Endothelial cell of umbilical vein (primary cell): ENCODE data around the gene WNT11. TPM values are rescaled to one million over a fixed set of nuclear protein-coding genes. Genes with fewer than 3 reads are reported as not detected.

ENCODE experiments used
- BruUV-seq: library from RNA; stranded (reverse); fragments of 400-500 nt; replicated peaks from 2 replicates; lab custom pipeline; 2021; lab: Mats Ljungman, UMichigan
- CTCF ChIA-PET: fragments of 300-600, 350-600 bp; sonication (Branson Sonifier 250); formaldehyde crosslinking; loops from one replicate; lab custom pipeline; 2021; ENCODE audit warnings: antibody characterized with exemption, inconsistent platforms; lab: Charles Lee
- POLR2A ChIA-PET: fragments of 300-600, 350-600 bp; sonication (Branson Sonifier 250); formaldehyde crosslinking; loops from one replicate; lab custom pipeline; 2021; ENCODE audit warnings: antibody characterized with exemption, inconsistent platforms; lab: Charles Lee
- DNase-seq: peaks from one replicate; pipeline ENCODE4 v3.0.0-alpha.2; 2011; ENCODE audit warnings: low read depth, low spot score
- FAIRE-seq: peaks from 2 replicates; lab custom pipeline; 2011; peaks lifted over from hg19 to GRCh38; lab: Jason Lieb, UNC
- H2AFZ ChIP-seq: 2 replicates; pipeline ENCODE4 v1.6.0; 2012; ENCODE audit warnings: low read depth, low read length, control low read depth, inconsistent platforms
- H3K27ac ChIP-seq: 2 replicates; pipeline ENCODE4 v1.5.1; 2011; ENCODE audit warnings: low read depth, mild to moderate bottlenecking, control low read depth, low read length, moderate library complexity; ENCODE audit not compliant: insufficient read depth
- H3K27me3 ChIP-seq, 2 experiments: 2 replicates each; pipeline versions ENCODE4 v1.6.0 to v1.6.1; 2011; ENCODE audit warnings: low read length in 2 of 2, mixed read lengths in 1 of 2; ENCODE audit not compliant: control insufficient read depth in 2 of 2, insufficient read depth in 2 of 2
- H3K36me3 ChIP-seq, 2 experiments: 2 replicates in 1 of 2; 3 replicates in 1 of 2; pipeline ENCODE4 v1.5.1; 2011; ENCODE audit warnings: low read length in 2 of 2, mild to moderate bottlenecking in 1 of 2, moderate library complexity in 1 of 2; ENCODE audit not compliant: control insufficient read depth in 2 of 2, insufficient read depth in 2 of 2; ENCODE audit errors: extremely low read depth in 1 of 2
- H3K4me1 ChIP-seq: 3 replicates; pipeline ENCODE4 v1.5.1; 2011; ENCODE audit warnings: mild to moderate bottlenecking, low read length; ENCODE audit not compliant: control insufficient read depth, insufficient read depth; ENCODE audit errors: extremely low read depth
- H3K4me2 ChIP-seq: 2 replicates; pipeline ENCODE4 v1.6.1; 2011; ENCODE audit warnings: low read length, control low read depth, mixed read lengths; ENCODE audit not compliant: insufficient read depth
- H3K4me3 ChIP-seq, 3 experiments: fragments of 200-600 bp in 1 of 3; sonication (generic), shearing (Covaris generic) in 1 of 3; replicated peaks in 1 of 3; 2 replicates each; pipeline ENCODE4 v1.5.1; 2011 to 2016; ENCODE audit warnings: control low read depth in 3 of 3, low read length in 3 of 3, mild to moderate bottlenecking in 2 of 3, inconsistent platforms in 1 of 3, low read depth in 1 of 3, moderate library complexity in 1 of 3; ENCODE audit not compliant: insufficient read depth in 1 of 3
- H3K79me2 ChIP-seq: 2 replicates; pipeline ENCODE4 v1.6.0; 2012; ENCODE audit warnings: low read length, inconsistent platforms; ENCODE audit not compliant: control insufficient read depth, insufficient read depth
- H3K9ac ChIP-seq: replicated peaks from 2 replicates; pipeline ENCODE3; 2011; ENCODE audit warnings: low read length, control low read depth; ENCODE audit not compliant: insufficient read depth; ENCODE audit errors: extremely low read depth
- H3K9me1 ChIP-seq: replicated peaks from 3 replicates; pipeline ENCODE4 v1.6.0; 2011; ENCODE audit warnings: mild to moderate bottlenecking, low read length; ENCODE audit not compliant: control insufficient read depth, insufficient read depth; ENCODE audit errors: extremely low read depth
- H3K9me3 ChIP-seq: replicated peaks from 2 replicates; pipeline ENCODE4 v1.5.1; 2012; ENCODE audit warnings: low read length, inconsistent platforms; ENCODE audit not compliant: control insufficient read depth, insufficient read depth
- H4K20me1 ChIP-seq: replicated peaks from 2 replicates; pipeline ENCODE3; 2011; ENCODE audit warnings: mild to moderate bottlenecking, low read length; ENCODE audit not compliant: control insufficient read depth, insufficient read depth; ENCODE audit errors: extremely low read depth
- CTCF ChIP-seq, 2 donors: IDR thresholded peaks; 1 replicate in 1 of 2; 2 replicates in 1 of 2; pipeline ENCODE4 v1.5.1; 2011; ENCODE audit warnings: low read length in 2 of 2, mild to moderate bottlenecking in 2 of 2, moderate library complexity in 2 of 2, control low read depth in 1 of 2, inconsistent platforms in 1 of 2, low read depth in 1 of 2; ENCODE audit not compliant: insufficient read depth in 1 of 2; ENCODE audit errors: extremely low read depth in 1 of 2
- EZH2 ChIP-seq: IDR thresholded peaks from 2 replicates; pipeline ENCODE4 v1.6.1; 2012; ENCODE audit warnings: borderline replicate concordance, low read depth, mild to moderate bottlenecking, moderate library complexity, low read length, inconsistent platforms; ENCODE audit not compliant: severe bottlenecking
- FOS ChIP-seq: IDR thresholded peaks from 2 replicates; pipeline ENCODE4 v1.6.1; 2011; ENCODE audit warnings: mild to moderate bottlenecking, low read length, moderate library complexity, borderline replicate concordance; ENCODE audit not compliant: insufficient read depth
- GATA2 ChIP-seq: IDR thresholded peaks from 2 replicates; pipeline ENCODE4 v1.7.0; 2011; ENCODE audit warnings: low read depth, mild to moderate bottlenecking, moderate library complexity, mixed read lengths, low read length; ENCODE audit not compliant: insufficient read length, insufficient read depth
- JUN ChIP-seq: IDR thresholded peaks from 2 replicates; pipeline ENCODE4 v1.6.1; 2011; ENCODE audit warnings: borderline replicate concordance, low read depth; ENCODE audit not compliant: insufficient read length, insufficient read depth
- MAX ChIP-seq: IDR thresholded peaks from 2 replicates; pipeline ENCODE4 v1.6.1; 2011; ENCODE audit not compliant: insufficient read depth, insufficient read length
- MYC ChIP-seq: IDR thresholded peaks from one replicate; pipeline ENCODE4 v1.6.1; 2011; ENCODE audit warnings: mild to moderate bottlenecking, low read depth, low read length
- POLR2A ChIP-seq: IDR thresholded peaks from 2 replicates; pipeline ENCODE4 v1.6.1; 2012; ENCODE audit warnings: low read depth, mild to moderate bottlenecking, control low read depth, low read length
- POLR2AphosphoS5 ChIP-seq: IDR thresholded peaks from 2 replicates; pipeline ENCODE4 v1.6.1; 2012; ENCODE audit warnings: low read depth, mild to moderate bottlenecking, control low read depth, low read length, moderate library complexity; ENCODE audit not compliant: insufficient read depth
- dilution Hi-C: fragments of 300-500 bp; cut with MboI; formaldehyde crosslinking; loops from one replicate; pipeline ENCODE4 v1.15.0; 2019; ENCODE audit warnings: low sequenced_read_pairs; ENCODE audit not compliant: extremely low pct_ligation_motif_present
- intact Hi-C: fragments of 100-400 bp; cut with micrococcal nuclease; formaldehyde crosslinking; loops from one replicate; pipeline ENCODE4 v1.10.0; 2022
- polyA plus RNA-seq, 4 experiments: library from polyadenylated mRNA; depleted of rRNA in 3 of 4; stranded (reverse) in 3 of 4; unstranded in 1 of 4; fragments of >200 nt; gene quantifications; 2 replicates each; pipeline versions ENCODE4 v1.2.1 to v1.2.3, GENCODE V29; 2011 to 2012; ENCODE audit warnings: missing spikeins in 1 of 4
- total RNA-seq: library from RNA; stranded (reverse); gene quantifications from 2 replicates; pipeline ENCODE4 v1.2.3, GENCODE V29; 2021

Gene WNT11
- total and polyA plus RNA-seq, 2 donors (not counting 3 experiments of a cell fraction or from before 2014, with no cell fraction given): not detected

GRCh38 chr11:76185511-76185910, 20.8 kb downstream of the WNT11 start:
- intact Hi-C loops: no loop called here
- ChIA-PET CTCF (interaction anchor here (1.2 to 1.7 kb wide), 3 partner anchors 10 to 101 kb away, joined by 3 to 6 read pairs (median 5); no protein-coding TSS in a partner anchor), POLR2A (no interaction called here)
- H3K27ac ChIP-seq: no peak overlapping the region
- no peaks in the 10 kb centered on the region for H3K36me3 ChIP-seq
- no peaks in the 10 kb centered on the region for H3K4me1 ChIP-seq
- no peak for FAIRE-seq
- H3K27me3 ChIP-seq: no peaks in the 10 kb centered on the region
- dilution Hi-C loops: no loop called here
- no TSS peak for BruUV-seq
- H3K9me3 ChIP-seq: no peaks in the 10 kb centered on the region
- H2AFZ ChIP-seq: no peak overlapping the region
- H3K79me2 ChIP-seq: no peaks in the 10 kb centered on the region
- no peak overlapping the region for H3K9ac ChIP-seq
- no peaks in the 10 kb centered on the region for H4K20me1 ChIP-seq
- DNase-seq: no peak
- TF ChIP-seq CTCF (IDR thresholded peaks at IDR 0.05; ENCODE audit: extremely low read depth in 1 of 2, insufficient read depth in 1 of 2, low read depth in 1 of 2, low read length in 2 of 2) (no peak), JUN (no peak), POLR2A (no peak), MYC (no peak), GATA2 (no peak), FOS (no peak), MAX (no peak), EZH2 (no peak), POLR2AphosphoS5 (no peak)
- no peaks in the 10 kb centered on the region for H3K9me1 ChIP-seq
- H3K4me3 ChIP-seq: no peak overlapping the region
- H3K4me2 ChIP-seq: no peak overlapping the region
